H1 (cell line): ENCODE data around the gene RPP14. TPM values are rescaled to one million over a fixed set of nuclear protein-coding genes. Genes with fewer than 3 reads are reported as not detected.

Experiments
- CTCF ChIA-PET: fragments of 300-600 bp; sonication (Branson Sonifier 250); formaldehyde crosslinking; loops from one replicate; lab custom pipeline; 2021; ENCODE audit not compliant: partially characterized antibody; lab: Charles Lee
- POLR2A ChIA-PET: fragments of 300-600 bp; sonication (Branson Sonifier 250); formaldehyde crosslinking; loops from one replicate; lab custom pipeline; 2021; ENCODE audit warnings: inconsistent platforms; ENCODE audit not compliant: partially characterized antibody; lab: Charles Lee
- DNase-seq, 2 experiments: peaks; one replicate each; pipeline versions ENCODE4 v3.0.0 to v3.0.0-alpha.2; 2010 to 2022; ENCODE audit warnings: low spot score in 2 of 2, low read depth in 1 of 2, mixed read lengths in 1 of 2
- FAIRE-seq: peaks from 2 replicates; lab custom pipeline; 2011; peaks lifted over from hg19 to GRCh38; lab: Jason Lieb, UNC
- H2AFZ ChIP-seq: 2 replicates; pipeline ENCODE4 v1.8.1; 2012; ENCODE audit warnings: low read length, inconsistent platforms
- H2AK5ac ChIP-seq: 2 replicates; pipeline ENCODE4 v1.6.1; 2013; ENCODE audit warnings: low read depth, low read length
- H2BK120ac ChIP-seq: replicated peaks from 2 replicates; pipeline ENCODE3; 2013; ENCODE audit warnings: low read depth, low read length, inconsistent platforms
- H2BK12ac ChIP-seq: 2 replicates; pipeline ENCODE4 v1.6.1; 2013; ENCODE audit warnings: low read depth, low read length
- H2BK15ac ChIP-seq: 2 replicates; pipeline ENCODE4 v1.6.1; 2013; ENCODE audit warnings: low read length
- H2BK20ac ChIP-seq: 2 replicates; pipeline ENCODE4 v1.6.1; 2013; ENCODE audit warnings: low read length
- H2BK5ac ChIP-seq: 2 replicates; pipeline ENCODE4 v1.6.1; 2013; ENCODE audit warnings: low read depth, low read length
- H3K14ac ChIP-seq: 2 replicates; pipeline ENCODE4 v1.6.1; 2013; ENCODE audit warnings: inconsistent platforms; ENCODE audit not compliant: insufficient read length
- H3K18ac ChIP-seq: 2 replicates; pipeline ENCODE4 v1.6.1; 2013; ENCODE audit warnings: low read length; ENCODE audit errors: extremely low read depth
- H3K23ac ChIP-seq: 2 replicates; pipeline ENCODE4 v1.6.1; 2013; ENCODE audit warnings: inconsistent platforms; ENCODE audit not compliant: insufficient read length
- H3K23me2 ChIP-seq: 2 replicates; pipeline ENCODE4 v1.6.1; 2013; ENCODE audit warnings: low read depth, low read length
- H3K27ac ChIP-seq: 2 replicates; pipeline ENCODE4 v1.6.1; 2011; ENCODE audit warnings: low read depth, low read length, inconsistent platforms
- H3K27me3 ChIP-seq, 4 experiments: replicated peaks in 1 of 4; 1 replicate in 1 of 4; 2 replicates in 3 of 4; pipeline versions ENCODE4 v1.6.1 to v1.8.1; 2011 to 2013; ENCODE audit warnings: low read length in 3 of 4, mild to moderate bottlenecking in 3 of 4, inconsistent platforms in 2 of 4, mixed read lengths in 2 of 4, moderate library complexity in 1 of 4; ENCODE audit not compliant: control insufficient read depth in 3 of 4, insufficient read depth in 3 of 4; ENCODE audit errors: extremely low read depth in 1 of 4
- H3K36me3 ChIP-seq, 4 experiments: 2 replicates each; pipeline versions ENCODE4 v1.6.1 to v1.8.1; 2011 to 2013; ENCODE audit warnings: mild to moderate bottlenecking in 4 of 4, low read length in 3 of 4, moderate library complexity in 2 of 4, control low read depth in 1 of 4, inconsistent platforms in 1 of 4; ENCODE audit not compliant: insufficient read depth in 4 of 4, control insufficient read depth in 2 of 4
- H3K4ac ChIP-seq: replicated peaks from 2 replicates; pipeline ENCODE3; 2013; ENCODE audit warnings: low read length, low read depth, mixed read lengths, inconsistent platforms; ENCODE audit not compliant: insufficient read length
- H3K4me1 ChIP-seq, 4 experiments: replicated peaks in 1 of 4; 1 replicate in 1 of 4; 2 replicates in 3 of 4; pipeline versions ENCODE4 v1.6.1 to v1.8.1; 2011 to 2013; ENCODE audit warnings: low read length in 3 of 4, inconsistent platforms in 2 of 4, mixed read lengths in 1 of 4; ENCODE audit not compliant: insufficient read depth in 4 of 4, control insufficient read depth in 3 of 4
- H3K4me2 ChIP-seq, 2 experiments: 2 replicates each; pipeline versions ENCODE4 v1.6.1 to v1.8.1; 2011 to 2013; ENCODE audit warnings: low read depth in 2 of 2, low read length in 2 of 2, control low read depth in 1 of 2, inconsistent platforms in 1 of 2, mild to moderate bottlenecking in 1 of 2; ENCODE audit not compliant: insufficient read depth in 1 of 2
- H3K4me3 ChIP-seq, 4 experiments: fragments of 200-600, 300-600 bp in 1 of 4; sonication (generic), shearing (Covaris generic), sonication (Bioruptor Twin) in 1 of 4; 2 replicates each; pipeline versions ENCODE4 v1.5.1 to v1.8.1; 2011 to 2016; ENCODE audit warnings: low read length in 4 of 4, low read depth in 3 of 4, control low read depth in 2 of 4, inconsistent platforms in 2 of 4, mild to moderate bottlenecking in 2 of 4, mixed read lengths in 1 of 4, moderate library complexity in 1 of 4; ENCODE audit not compliant: insufficient read depth in 2 of 4; ENCODE audit errors: extremely low read depth in 1 of 4
- H3K56ac ChIP-seq: replicated peaks from 2 replicates; pipeline ENCODE3; 2013; ENCODE audit warnings: low read depth, mild to moderate bottlenecking, mixed read lengths, low read length, inconsistent platforms; ENCODE audit not compliant: insufficient read length
- H3K79me1 ChIP-seq: 2 replicates; pipeline ENCODE4 v1.6.1; 2013; ENCODE audit warnings: low read depth, low read length, control low read depth
- H3K79me2 ChIP-seq, 2 experiments: 2 replicates each; pipeline versions ENCODE4 v1.6.1 to v1.8.1; 2012 to 2013; ENCODE audit warnings: low read length in 2 of 2, mild to moderate bottlenecking in 2 of 2, inconsistent platforms in 1 of 2; ENCODE audit not compliant: insufficient read depth in 2 of 2, control insufficient read depth in 1 of 2
- H3K9ac ChIP-seq, 4 experiments: replicated peaks in 1 of 4; 1 replicate in 1 of 4; 2 replicates in 3 of 4; pipeline versions ENCODE4 v1.6.1 to v1.8.1; 2011 to 2013; ENCODE audit warnings: low read depth in 3 of 4, low read length in 3 of 4, control low read depth in 2 of 4, mild to moderate bottlenecking in 2 of 4, moderate library complexity in 2 of 4, inconsistent platforms in 1 of 4; ENCODE audit errors: extremely low read depth in 1 of 4
- H3K9me3 ChIP-seq, 2 experiments: 2 replicates each; pipeline versions ENCODE4 v1.6.1 to v1.8.1; 2012 to 2013; ENCODE audit warnings: mild to moderate bottlenecking in 2 of 2, moderate library complexity in 2 of 2, control low read depth in 1 of 2, inconsistent platforms in 1 of 2, low read depth in 1 of 2, low read length in 1 of 2, mixed read lengths in 1 of 2; ENCODE audit not compliant: insufficient read depth in 2 of 2
- H4K20me1 ChIP-seq, 2 experiments: replicated peaks in 1 of 2; 2 replicates each; pipeline versions ENCODE3 to v1.8.1; 2011 to 2013; ENCODE audit warnings: inconsistent platforms in 2 of 2, low read length in 2 of 2, mild to moderate bottlenecking in 1 of 2; ENCODE audit not compliant: insufficient read depth in 2 of 2, control insufficient read depth in 1 of 2
- H4K5ac ChIP-seq: 2 replicates; pipeline ENCODE4 v1.6.1; 2013; ENCODE audit warnings: low read length, low read depth, mixed read lengths, inconsistent platforms; ENCODE audit not compliant: insufficient read length
- H4K8ac ChIP-seq: 2 replicates; pipeline ENCODE4 v1.8.0; 2013; ENCODE audit warnings: mild to moderate bottlenecking, moderate library complexity, low read length, inconsistent platforms; ENCODE audit not compliant: insufficient read depth; ENCODE audit errors: extremely low read depth
- H4K91ac ChIP-seq: replicated peaks from 2 replicates; pipeline ENCODE3; 2013; ENCODE audit warnings: low read length, mixed read lengths, inconsistent platforms; ENCODE audit not compliant: insufficient read length
- ASH2L ChIP-seq: fragments of 200-600, 300-600 bp; sonication (generic); IDR thresholded peaks from one replicate; pipeline ENCODE4 v1.7.1; 2017; ENCODE audit warnings: low read length
- KDM1A ChIP-seq: fragments of 200-600, 300-600 bp; sonication (generic); IDR thresholded peaks from 2 replicates; pipeline ENCODE4 v1.7.1; 2016; ENCODE audit warnings: mild to moderate bottlenecking, low read length, borderline replicate concordance
- PHF8 ChIP-seq: fragments of 200-600 bp; sonication (generic); conservative IDR thresholded peaks from 2 replicates; pipeline ENCODE4 v1.7.1; 2012; ENCODE audit warnings: low read depth, mild to moderate bottlenecking, inconsistent platforms, low read length, moderate library complexity
- POLR2A ChIP-seq, 2 experiments: IDR thresholded peaks; 1 replicate in 1 of 2; 2 replicates in 1 of 2; pipeline ENCODE4 v1.6.1; 2011; ENCODE audit warnings: low read depth in 2 of 2, low read length in 2 of 2, mild to moderate bottlenecking in 2 of 2; ENCODE audit errors: control extremely low read depth in 1 of 2
- POU5F1 ChIP-seq: IDR thresholded peaks from 2 replicates; pipeline ENCODE4 v1.6.1; 2011; ENCODE audit warnings: low read depth, mild to moderate bottlenecking, low read length, moderate library complexity
- SRF ChIP-seq: IDR thresholded peaks from 2 replicates; pipeline ENCODE4 v1.6.1; 2011; ENCODE audit warnings: mild to moderate bottlenecking, low read depth, low read length, moderate library complexity
- USF2 ChIP-seq: IDR thresholded peaks from 2 replicates; pipeline ENCODE4 v1.6.1; 2011; ENCODE audit warnings: low read length, improper control_type of control experiment
- ZNF274 ChIP-seq: IDR thresholded peaks from 2 replicates; pipeline ENCODE4 v1.7.0; 2012; ENCODE audit warnings: low read length, borderline replicate concordance; ENCODE audit errors: extremely low read depth
- WGBS, 2 experiments: shearing (Covaris generic) in 1 of 2; methylation state at CpG; one replicate each; pipeline versions ENCODE4 v1.1.6 to v1.1.7; 2013 to 2015; ENCODE audit warnings: low lambda C conversion rate in 2 of 2, mixed read lengths in 2 of 2, inconsistent platforms in 1 of 2, low coverage in 1 of 2, missing lambda C conversion rate in 1 of 2; ENCODE audit not compliant: insufficient replicate concordance in 2 of 2, insufficient coverage in 1 of 2, insufficient read length in 1 of 2; ENCODE audit errors: extremely low coverage in 1 of 2, missing lambda C conversion rate in 1 of 2; 5-methylcytosine and 5-hydroxymethylcytosine counted together
- polyA plus RNA-seq, 7 experiments: library from polyadenylated mRNA; depleted of rRNA in 3 of 7; stranded (reverse) in 5 of 7; unstranded in 2 of 7; fragments of >200 nt in 5 of 7; fragments of 200-250 nt in 2 of 7; gene quantifications; 1 replicate in 5 of 7; 2 replicates in 1 of 7; 4 replicates in 1 of 7; pipeline versions ENCODE4 v1.2.1 to v1.2.3, GENCODE V29; 2011 to 2013; ENCODE audit warnings: missing spikeins in 2 of 7, mixed read lengths in 2 of 7
- total RNA-seq: library from RNA; stranded (reverse); fragmentation: NEBNext Ultra II Directional; extraction: Animal tissue kit (Norgen Biotek cat#: 25700); gene quantifications from 2 replicates; pipeline ENCODE4 v1.2.1, GENCODE V29; 2021

Gene RPP14
- total and polyA plus RNA-seq, 2 of the 8 experiments (the other 6 are each of a cell fraction or from before 2014, with no cell fraction given) = 11.7 to 23.4 TPM

- Histone ChIP-seq H3K14ac (no peak overlapping the region), H3K23ac (no peak overlapping the region), H3K56ac (no peak overlapping the region), H3K23me2 (peaks cover 7% of the 10 kb centered on the region; the same call in 1 of the 2 replicates), H2BK120ac (no peak overlapping the region), H3K27ac (no peak overlapping the region), H2BK15ac (no peak overlapping the region), H4K8ac (no peak overlapping the region), H2BK20ac (no peak overlapping the region), H3K9me3 (no peaks in the 10 kb centered on the region), H3K9ac (no peak overlapping the region), H3K4me1 (0 out of 7 replicates have a peak, but pooled peaks cover 0 to 4% (median 0%) of the 10 kb centered on the region in 4 experiments), H2BK5ac (no peak overlapping the region), H3K4me3 (no peak overlapping the region), H3K18ac (no peak overlapping the region), H3K4ac (no peak overlapping the region), H2AK5ac (no peak overlapping the region), H3K27me3 (peaks cover 0 to 9% (median 3%) of the 10 kb centered on the region in 4 experiments; a peak in 4 of 7 replicates), H3K79me2 (no peaks in the 10 kb centered on the region), H3K36me3 (no peaks in the 10 kb centered on the region), H4K20me1 (no peaks in the 10 kb centered on the region), H2AFZ (no peak overlapping the region), H3K4me2 (no peak overlapping the region), H4K91ac (no peak overlapping the region), H4K5ac (no peak overlapping the region), H2BK12ac (no peak overlapping the region), H3K79me1 (no peaks in the 10 kb centered on the region)
- TF ChIP-seq ZNF274 = no peak
- TF ChIP-seq KDM1A = no peak
- no peak for TF ChIP-seq ASH2L
- no peak for TF ChIP-seq PHF8
- no peak for TF ChIP-seq POLR2A (IDR thresholded peaks at IDR 0.05; ENCODE audit: control extremely low read depth in 1 of 2, low read depth in 2 of 2, low read length in 2 of 2)
- TF ChIP-seq SRF = no peak
- TF ChIP-seq POU5F1 = no peak
- no peak for TF ChIP-seq USF2
- DNase-seq (no peak), FAIRE-seq (no peak)
- ChIA-PET POLR2A (interaction anchor here (1.9 kb wide), 1 partner anchor 9 kb away, joined by 6 read pairs; no protein-coding TSS in a partner anchor), CTCF (interaction anchor here (1.0 to 2.0 kb wide), 7 partner anchors 11 to 194 kb away, joined by 3 to 6 read pairs (median 4); partner anchors contain the start of genes HTD2 and RPP14)
- whole genome bisulfite sequencing, 2 experiments = 100% methylated on average over 1 of the region's 1 CpG; no CpG with 5 or more reads in 1 of the 2 experiments
Observed at GRCh38 chr3:58337190-58337589, 31.1 kb downstream of the RPP14 start.
